Activated CD4-positive, alpha-beta memory T cell treated with anti-CD3 and anti-CD28 coated beads, Interleukin-2, amount 10 ng/mL, durations not matched to agents 7 days and 5 days (primary cell): ENCODE data around the gene NKG7. TPM values are rescaled to one million over a fixed set of nuclear protein-coding genes. Genes with fewer than 3 reads are reported as not detected.
"Not testable (repeated sequence)": the region's sequence is repeated elsewhere in the genome, so short reads cannot be mapped to it uniquely, and the experiment has no call there.

ENCODE experiments used
- CTCF ChIA-PET: fragments of 350-600 bp; sonication (Branson Sonifier 250); formaldehyde crosslinking; loops from one replicate; lab custom pipeline; 2021; ENCODE audit warnings: antibody characterized with exemption, inconsistent platforms; lab: Charles Lee
- POLR2A ChIA-PET: fragments of 350-600 bp; sonication (Branson Sonifier 250); formaldehyde crosslinking; loops from one replicate; lab custom pipeline; 2021; ENCODE audit warnings: antibody characterized with exemption; lab: Charles Lee
- DNase-seq: peaks from one replicate; pipeline ENCODE4 v3.0.0-alpha.2; 2020
- H3K27ac Mint-ChIP-seq: one replicate; pipeline ENCODE4 v1.8.0; 2021; ENCODE audit warnings: mild to moderate bottlenecking, mixed read lengths
- H3K27me3 Mint-ChIP-seq: one replicate; pipeline ENCODE4 v1.8.0; 2021; ENCODE audit warnings: mixed read lengths
- H3K36me3 Mint-ChIP-seq: one replicate; pipeline ENCODE4 v1.8.0; 2021; ENCODE audit warnings: low read depth, mixed read lengths
- H3K4me1 Mint-ChIP-seq: one replicate; pipeline ENCODE4 v1.8.0; 2021; ENCODE audit warnings: mixed read lengths
- H3K4me3 Mint-ChIP-seq: one replicate; pipeline ENCODE4 v1.8.0; 2021; ENCODE audit warnings: mild to moderate bottlenecking, mixed read lengths
- H3K9me3 Mint-ChIP-seq: one replicate; pipeline ENCODE4 v1.8.0; 2021; ENCODE audit warnings: mixed read lengths
- total RNA-seq, 2 experiments: library from RNA; stranded (reverse); gene quantifications; one replicate each; pipeline ENCODE4 v1.2.3, GENCODE V29; 2021

NKG7 gene
- 100 to 1,000 TPM; 417 to 428 TPM for total RNA-seq

GRCh38 chr19:51372649-51373504 is at the start of gene NKG7:
Gene NKG7 (minus strand): TSS chr19:51372654. CDS start chr19:51372535, 119 bp downstream.
- peaks cover 26% of the 10 kb centered on the region for H3K36me3 Mint-ChIP-seq
- ChIA-PET CTCF (interaction anchor here (0.8 to 2.7 kb wide), 8 partner anchors 8 to 288 kb away, joined by 3 to 16 read pairs (median 4); partner anchors contain the start of gene LIM2), POLR2A (interaction anchor here (0.9 to 8.4 kb wide), 11 partner anchors 8 to 120 kb away, joined by 3 to 207 read pairs (median 5); partner anchors contain the start of genes LIM2 and SIGLEC10)
- peak; percentile 87 for DNase-seq
- H3K9me3 Mint-ChIP-seq, result peaks cover 4% of the 10 kb centered on the region
- H3K4me3 Mint-ChIP-seq, result peak within 1 kb of the TSS; percentile 95
- peak within 1 kb of the TSS; percentile 100 for H3K27ac Mint-ChIP-seq
- H3K4me1 Mint-ChIP-seq, result peaks cover 83% of the 10 kb centered on the region
- H3K27me3 Mint-ChIP-seq, result no peaks in the 10 kb centered on the region

- DNase-seq, result peak; percentile 88
- peaks cover 24% of the 10 kb centered on the region for H3K27me3 Mint-ChIP-seq
- H3K4me3 Mint-ChIP-seq, result no peak overlapping the region
- CTCF ChIA-PET, result interaction anchor here (0.6 to 5.0 kb wide), 21 partner anchors 14 to 266 kb away, joined by 3 to 57 read pairs (median 4); partner anchors contain the start of genes ETFB and NKG7
- no peaks in the 10 kb centered on the region for H3K9me3 Mint-ChIP-seq
- H3K36me3 Mint-ChIP-seq, result no peaks in the 10 kb centered on the region
- no peak overlapping the region for H3K27ac Mint-ChIP-seq
- H3K4me1 Mint-ChIP-seq, result peaks cover 9% of the 10 kb centered on the region
- POLR2A ChIA-PET, result interaction anchor here (2.2 kb wide), 1 partner anchor 27 kb away, joined by 8 read pairs; no protein-coding TSS in a partner anchor
These were observed 49.6 kb upstream of the NKG7 start for GRCh38 chr19:51422053-51422448.

GRCh38 chr19:51421229-51422052 is 49.0 kb upstream of the NKG7 start:
- H3K4me3 Mint-ChIP-seq, result no peak overlapping the region
- no peak for DNase-seq

GRCh38 chr19:51420511-51420910 is 48.1 kb upstream of the NKG7 start:
- DNase-seq, H3K36me3 Mint-ChIP-seq, H3K27ac Mint-ChIP-seq, H3K4me3 Mint-ChIP-seq, H3K9me3 Mint-ChIP-seq: not testable (repeated sequence)
- POLR2A ChIA-PET, result interaction anchor here (2.2 kb wide), 1 partner anchor 26 kb away, joined by 8 read pairs; no protein-coding TSS in a partner anchor
- H3K27me3 Mint-ChIP-seq, result peaks cover 21% of the 10 kb centered on the region
- CTCF ChIA-PET, result interaction anchor here (0.7 to 5.0 kb wide), 14 partner anchors 13 to 243 kb away, joined by 3 to 57 read pairs (median 6); partner anchors contain the start of genes ETFB and NKG7
- peaks cover 12% of the 10 kb centered on the region for H3K4me1 Mint-ChIP-seq

More at GRCh38 chr19:51421229-51422052, 49.0 kb upstream of the NKG7 start:
- Mint-ChIP-seq H3K27me3 (peaks cover 21% of the 10 kb centered on the region), H3K36me3 (no peaks in the 10 kb centered on the region), H3K9me3 (no peaks in the 10 kb centered on the region), H3K4me1 (peaks cover 12% of the 10 kb centered on the region), H3K27ac (no peak overlapping the region)
- ChIA-PET CTCF (interaction anchor here (0.6 to 5.0 kb wide), 25 partner anchors 14 to 285 kb away, joined by 3 to 57 read pairs (median 4); partner anchors contain the start of genes ETFB and NKG7), POLR2A (interaction anchor here (2.2 kb wide), 1 partner anchor 27 kb away, joined by 8 read pairs; no protein-coding TSS in a partner anchor)

GRCh38 chr19:51418707-51419106 is 46.3 kb upstream of the NKG7 start:
- H3K27ac Mint-ChIP-seq, result no peak overlapping the region
- no peak for DNase-seq
- POLR2A ChIA-PET, result interaction anchor here (2.9 kb wide), 1 partner anchor 24 kb away, joined by 20 read pairs; no protein-coding TSS in a partner anchor

GRCh38 chr19:51417810-51418157 is 45.3 kb upstream of the NKG7 start:
- no peaks in the 10 kb centered on the region for H3K9me3 Mint-ChIP-seq
- ChIA-PET CTCF (interaction anchor here (0.6 to 2.4 kb wide), 10 partner anchors 10 to 243 kb away, joined by 3 to 9 read pairs (median 4); no protein-coding TSS in a partner anchor), POLR2A (interaction anchor here (1.1 to 2.9 kb wide), 3 partner anchors 23 to 67 kb away, joined by 4 to 20 read pairs (median 6); partner anchors contain the start of gene NKG7)
- peaks cover 12% of the 10 kb centered on the region for H3K4me1 Mint-ChIP-seq
- no peak overlapping the region for H3K27ac Mint-ChIP-seq
- no peaks in the 10 kb centered on the region for H3K36me3 Mint-ChIP-seq
- peaks cover 20% of the 10 kb centered on the region for H3K27me3 Mint-ChIP-seq
- no peak for DNase-seq
- H3K4me3 Mint-ChIP-seq, result no peak overlapping the region

More at GRCh38 chr19:51418707-51419106, 46.3 kb upstream of the NKG7 start:
- CTCF ChIA-PET, result interaction anchor here (1.0 to 5.0 kb wide), 7 partner anchors 11 to 242 kb away, joined by 3 to 57 read pairs (median 6); no protein-coding TSS in a partner anchor
- H3K4me1 Mint-ChIP-seq, result peaks cover 12% of the 10 kb centered on the region
- H3K36me3 Mint-ChIP-seq, result no peaks in the 10 kb centered on the region
- peaks cover 20% of the 10 kb centered on the region for H3K27me3 Mint-ChIP-seq
- no peak overlapping the region for H3K4me3 Mint-ChIP-seq
- no peaks in the 10 kb centered on the region for H3K9me3 Mint-ChIP-seq

- Mint-ChIP-seq H3K27me3 (peaks cover 20% of the 10 kb centered on the region), H3K9me3 (no peaks in the 10 kb centered on the region), H3K4me3 (no peak within 1 kb of the TSS), H3K36me3 (no peaks in the 10 kb centered on the region), H3K4me1 (peaks cover 12% of the 10 kb centered on the region), H3K27ac (no peak within 1 kb of the TSS)
- ChIA-PET POLR2A (interaction anchor here (1.1 to 2.9 kb wide), 3 partner anchors 23 to 66 kb away, joined by 4 to 20 read pairs (median 6); partner anchors contain the start of gene NKG7), CTCF (interaction anchor here (0.6 to 2.4 kb wide), 10 partner anchors 9 to 240 kb away, joined by 3 to 9 read pairs (median 4); no protein-coding TSS in a partner anchor)
- DNase-seq, result peak; percentile 29
These were observed 44.8 kb upstream of the NKG7 start, which contains the start of gene SIGLEC10 for GRCh38 chr19:51417107-51417809. Gene SIGLEC10 (minus strand): TSS chr19:51417642. CDS start chr19:51417581, 61 bp downstream.

- not testable (repeated sequence) for H3K4me1 Mint-ChIP-seq, H3K9me3 Mint-ChIP-seq, H3K4me3 Mint-ChIP-seq, DNase-seq, H3K27ac Mint-ChIP-seq, H3K36me3 Mint-ChIP-seq
- POLR2A ChIA-PET, result interaction anchor here (2.0 to 2.9 kb wide), 2 partner anchors 22 to 44 kb away, joined by 6 to 20 read pairs; partner anchors contain the start of gene NKG7
- H3K27me3 Mint-ChIP-seq, result peaks cover 16% of the 10 kb centered on the region
- CTCF ChIA-PET, result interaction anchor here (0.9 to 1.8 kb wide), 3 partner anchors 18 to 99 kb away, joined by 3 to 6 read pairs (median 3); no protein-coding TSS in a partner anchor
These were observed 44.0 kb upstream of the NKG7 start for GRCh38 chr19:51416422-51416821.

GRCh38 chr19:51415187-51415586 is 42.7 kb upstream of the NKG7 start:
- Mint-ChIP-seq H3K27ac (no peak overlapping the region), H3K36me3 (no peaks in the 10 kb centered on the region), H3K4me3 (no peak overlapping the region), H3K4me1 (peaks cover 9% of the 10 kb centered on the region), H3K9me3 (no peaks in the 10 kb centered on the region), H3K27me3 (peaks cover 11% of the 10 kb centered on the region)
- POLR2A ChIA-PET, result no interaction called here
- DNase-seq, result no peak
- CTCF ChIA-PET, result interaction anchor here (1.1 kb wide), 1 partner anchor 240 kb away, joined by 4 read pairs; no protein-coding TSS in a partner anchor

- POLR2A ChIA-PET, result no interaction called here
- Mint-ChIP-seq H3K4me1 (peaks cover 8% of the 10 kb centered on the region), H3K27ac (no peak overlapping the region), H3K27me3 (no peaks in the 10 kb centered on the region), H3K4me3 (no peak overlapping the region), H3K9me3 (no peaks in the 10 kb centered on the region), H3K36me3 (no peaks in the 10 kb centered on the region)
- CTCF ChIA-PET, result no interaction called here
- DNase-seq, result no peak
These were observed 38.7 kb upstream of the NKG7 start for GRCh38 chr19:51410950-51411748.
